C4-2B (cell line): ENCODE data around the gene APPL2.

Experiments used
- CTCF ChIP-seq: fragments of 450-650 bp; conservative IDR thresholded peaks from 2 replicates; pipeline ENCODE4 v1.5.1; 2017; ENCODE audit warnings: mild to moderate bottlenecking
- ZFX ChIP-seq: fragments of 450-650 bp; IDR thresholded peaks from 2 replicates; pipeline ENCODE4 v1.6.1; 2017

- TF ChIP-seq CTCF (no peak), ZFX (no peak)
Observed at GRCh38 chr12:105202202-105202601, 33.8 kb downstream of the APPL2 start.
